NCI-H2196 treated with DMSO at 0.1 percent for 48 hours (cell line): ENCODE measurements around the gene GGTLC1.

Experiments
- DNase-seq: peaks from one replicate; lab custom pipeline; 2025; ENCODE audit not compliant: unreplicated experiment; lab: John Stamatoyannopoulos, UW

Gene GGTLC1

GRCh38 chr20:23988561-23988960, at the start of gene GGTLC1:
TSS of gene GGTLC1 (minus strand) at chr20:23988779. CDS start at chr20:23986611, 2,168 bp downstream.
- DNase-seq: no peak

GRCh38 chr20:24034820-24035219, 46.2 kb upstream of the GGTLC1 start:
- peak; percentile 9 for DNase-seq

DNA sequence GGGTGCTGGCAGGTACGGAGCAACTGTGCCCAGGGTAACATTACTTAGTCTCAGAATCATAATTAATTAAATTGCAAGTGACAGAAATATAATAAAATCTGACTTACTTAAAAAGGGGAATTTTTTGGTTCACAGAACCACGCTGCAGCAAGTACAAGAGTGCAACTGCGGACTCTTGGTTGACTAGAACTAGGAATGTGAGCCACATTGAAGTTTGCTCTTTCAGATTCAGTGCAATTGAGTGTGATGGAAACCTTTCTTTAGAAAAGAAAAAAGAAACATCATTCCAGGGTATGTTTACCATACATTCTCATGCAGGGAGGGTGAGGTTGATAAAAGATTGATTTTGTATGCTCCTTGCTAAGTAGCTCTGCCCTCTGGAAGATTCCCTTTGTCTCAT, 45.0 kb upstream of the GGTLC1 start:
- DNase-seq: no peak

DNA sequence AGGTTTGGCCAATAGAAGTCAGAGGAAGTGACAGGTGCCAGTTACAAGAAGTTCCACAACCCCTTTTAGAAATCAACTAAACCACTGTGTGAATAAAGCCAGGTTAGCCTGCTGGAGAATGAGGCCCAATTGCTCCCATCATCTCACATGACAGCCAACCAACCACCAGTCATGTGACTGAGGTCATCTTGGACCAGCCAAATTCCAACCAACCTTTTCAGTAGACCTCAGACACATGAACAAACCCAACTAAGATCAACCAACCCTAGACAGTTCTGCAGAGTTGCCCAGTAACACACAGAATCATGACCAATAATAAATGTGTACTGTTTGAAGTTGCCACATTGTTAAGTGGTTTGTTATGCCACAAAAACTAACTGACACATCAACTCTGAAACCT, 44.6 kb upstream of the GGTLC1 start:
- DNase-seq: no peak

DNA sequence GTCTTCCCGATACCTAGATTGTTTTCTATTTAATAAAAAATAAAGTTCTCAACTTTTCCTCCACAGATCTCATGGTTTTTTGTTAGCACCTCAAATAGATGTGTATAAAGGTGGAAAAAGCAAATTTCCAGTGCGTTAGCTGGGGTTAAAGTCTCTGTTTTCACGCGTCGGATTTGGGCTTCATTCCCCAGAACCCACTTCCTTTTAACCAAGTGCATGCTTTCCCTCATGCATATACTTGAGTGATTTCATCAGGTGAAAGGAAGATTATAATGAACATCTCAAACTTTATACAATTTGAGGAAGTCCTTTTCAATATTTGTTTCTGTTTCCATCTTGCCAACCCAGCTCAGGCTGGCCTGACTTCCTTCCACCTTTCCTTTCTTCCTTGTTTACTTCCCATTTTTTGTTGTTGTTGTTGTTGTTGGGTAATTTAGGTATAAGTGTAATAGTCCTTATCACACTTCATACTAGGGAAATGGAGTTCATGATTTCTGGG, 43.9 kb upstream of the GGTLC1 start:
- no peak for DNase-seq

- DNase-seq: no peak
Measured at GRCh38 chr20:24027229-24027628, 38.6 kb upstream of the GGTLC1 start.

- DNase-seq: no peak
Measured at GRCh38 chr20:24022621-24023180, 34.1 kb upstream of the GGTLC1 start.

- no peak for DNase-seq
Measured at GRCh38 chr20:24018796-24019195, 30.2 kb upstream of the GGTLC1 start.

GRCh38 chr20:24017458-24017755, 28.8 kb upstream of the GGTLC1 start:
- DNase-seq: no peak

DNA sequence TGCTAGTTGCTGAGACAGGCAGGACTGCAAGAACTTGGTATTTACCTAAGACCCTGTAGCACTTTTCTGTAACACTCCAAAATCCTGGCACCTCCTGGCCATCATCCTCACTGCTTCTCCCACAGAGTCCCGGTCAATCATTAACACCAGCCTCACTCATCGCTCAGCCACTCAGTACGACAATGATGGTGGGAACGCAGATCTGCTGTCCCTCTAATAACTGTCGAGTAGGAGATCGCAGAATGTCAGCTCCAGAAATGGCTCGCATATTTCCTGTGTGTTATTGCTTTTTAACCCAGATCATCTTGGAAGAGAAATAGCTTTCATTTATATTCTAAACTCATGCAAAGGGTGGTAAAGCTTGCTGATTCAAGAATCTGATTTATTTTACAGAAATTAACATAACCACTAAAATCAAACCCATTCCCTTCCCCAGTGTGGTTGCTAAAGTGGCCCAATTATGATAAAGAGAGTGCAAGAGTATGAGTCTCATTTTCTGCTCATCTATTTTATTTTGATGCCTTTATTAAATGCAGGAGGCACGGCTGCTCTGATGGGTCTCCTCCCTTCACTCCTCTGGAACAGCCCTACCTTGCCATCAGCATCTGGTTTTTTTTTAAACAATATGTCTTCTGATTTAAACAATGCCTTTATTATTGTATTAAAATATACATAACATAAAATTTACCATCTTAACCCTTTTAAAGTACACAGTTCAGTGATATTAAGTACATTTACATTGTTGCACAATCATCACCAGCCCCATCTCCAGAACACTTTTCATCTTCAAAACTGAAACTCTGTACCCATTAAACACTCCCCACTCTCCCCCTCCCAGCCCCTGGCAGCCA, 28.3 kb upstream of the GGTLC1 start:
- no peak for DNase-seq

DNA sequence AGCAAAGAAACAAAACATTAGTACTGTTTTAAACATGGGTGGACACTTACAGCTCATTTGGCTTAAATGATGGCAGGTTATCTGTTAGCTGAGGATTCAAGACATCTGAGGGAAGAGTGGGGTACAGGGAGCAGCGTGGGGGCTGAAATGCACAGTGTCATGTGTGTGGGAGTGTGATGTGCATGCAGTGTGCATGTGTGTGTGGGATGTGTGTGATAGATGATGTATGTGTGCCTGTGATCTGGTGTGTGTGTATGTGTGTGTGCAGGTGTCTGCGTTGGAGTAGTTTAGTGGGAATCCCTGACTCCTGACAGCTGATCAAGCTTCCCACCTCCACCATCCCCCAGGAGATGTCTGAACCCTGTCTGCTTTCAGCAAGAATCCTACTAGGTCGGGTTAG, 25.4 kb upstream of the GGTLC1 start:
- no peak for DNase-seq

DNA sequence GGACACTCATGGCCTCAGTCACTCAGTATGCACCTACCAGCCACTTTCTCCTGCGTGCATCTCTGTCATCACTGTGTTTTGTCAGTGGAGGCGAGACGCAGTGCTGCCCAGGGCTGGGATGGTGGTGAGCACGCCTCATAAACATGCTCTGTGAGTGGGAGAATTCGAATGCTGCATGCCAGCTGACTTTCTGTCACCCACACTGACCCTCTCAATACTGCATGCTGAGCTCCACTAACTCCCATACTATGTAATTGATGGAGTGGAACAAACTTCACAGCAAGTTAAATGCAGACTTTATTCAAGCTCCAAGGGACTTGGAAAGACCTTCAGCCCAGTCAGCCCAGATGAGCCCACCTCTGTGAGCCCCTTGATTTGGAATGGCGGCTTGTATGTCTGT, 22.7 kb upstream of the GGTLC1 start:
- no peak for DNase-seq

GRCh38 chr20:24007758-24008157, 19.2 kb upstream of the GGTLC1 start:
- no peak for DNase-seq

DNA sequence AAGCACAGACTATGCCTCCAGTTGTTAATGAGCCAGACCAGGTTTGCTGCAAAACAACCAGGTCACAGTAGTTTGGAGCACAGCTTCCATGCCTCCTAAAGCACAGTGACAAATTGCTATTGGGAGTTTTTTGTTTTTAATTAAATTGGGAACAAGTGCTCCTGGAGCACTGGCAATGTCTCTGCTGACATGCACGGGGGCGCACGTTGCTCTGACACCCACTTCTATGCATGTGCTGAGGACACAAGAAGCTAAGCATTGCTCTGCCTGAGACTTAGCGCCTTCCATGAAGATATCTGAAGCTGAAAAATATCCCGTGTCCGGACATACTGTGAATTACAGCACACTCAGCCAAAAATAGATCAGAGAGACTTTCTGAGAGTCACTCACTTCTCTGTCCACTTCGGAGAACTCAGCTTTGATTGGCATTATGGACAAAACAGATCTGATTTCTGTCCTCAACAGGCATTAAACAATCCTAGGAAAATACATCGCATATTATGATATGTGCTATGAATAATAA, 18.6 kb upstream of the GGTLC1 start:
- no peak for DNase-seq

GRCh38 chr20:24006626-24007025, 18.0 kb upstream of the GGTLC1 start:
- DNase-seq: no peak

DNA sequence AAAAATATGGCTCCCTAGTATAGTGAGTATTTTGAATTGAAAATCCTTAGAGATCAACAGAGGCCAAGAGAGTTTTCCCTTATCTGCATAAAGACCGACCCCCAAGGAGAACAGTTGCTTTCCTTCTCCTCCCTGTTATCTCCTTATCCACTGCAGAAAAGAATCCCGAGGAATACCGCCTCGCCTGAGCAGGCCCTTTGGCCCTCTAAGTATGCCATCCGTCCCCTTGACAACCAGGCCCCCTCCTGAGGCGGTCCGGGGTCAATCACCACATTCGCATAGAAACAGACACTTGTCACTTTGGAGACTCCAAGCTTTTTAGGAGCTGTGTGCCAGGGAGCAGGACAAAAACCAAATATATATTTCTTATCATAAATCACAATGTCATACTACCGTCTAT, 15.9 kb upstream of the GGTLC1 start:
- no peak for DNase-seq

GRCh38 chr20:24002896-24003295, 14.3 kb upstream of the GGTLC1 start:
- DNase-seq: no peak

- DNase-seq: no peak
Measured at GRCh38 chr20:24001712-24002405, 13.3 kb upstream of the GGTLC1 start.

DNA sequence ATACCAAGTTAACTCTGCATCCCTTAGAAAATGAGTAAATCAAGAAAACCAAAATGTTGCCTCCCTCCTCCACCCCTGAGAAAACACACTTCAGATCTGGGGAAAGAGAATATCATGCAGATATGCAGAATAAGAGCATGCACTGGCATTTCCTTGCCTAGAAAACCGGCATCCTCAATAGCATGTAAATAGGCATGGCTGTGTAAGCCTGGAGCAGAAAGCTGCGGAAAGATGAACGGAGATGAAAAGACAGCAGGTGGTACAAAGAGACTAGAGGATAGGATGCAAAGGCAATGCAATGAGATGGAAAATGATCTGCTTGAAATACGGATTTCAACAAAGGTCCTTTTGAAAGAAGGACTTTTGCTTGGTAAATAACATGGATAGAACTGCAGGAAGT, 10.3 kb upstream of the GGTLC1 start:
- DNase-seq: no peak

DNA sequence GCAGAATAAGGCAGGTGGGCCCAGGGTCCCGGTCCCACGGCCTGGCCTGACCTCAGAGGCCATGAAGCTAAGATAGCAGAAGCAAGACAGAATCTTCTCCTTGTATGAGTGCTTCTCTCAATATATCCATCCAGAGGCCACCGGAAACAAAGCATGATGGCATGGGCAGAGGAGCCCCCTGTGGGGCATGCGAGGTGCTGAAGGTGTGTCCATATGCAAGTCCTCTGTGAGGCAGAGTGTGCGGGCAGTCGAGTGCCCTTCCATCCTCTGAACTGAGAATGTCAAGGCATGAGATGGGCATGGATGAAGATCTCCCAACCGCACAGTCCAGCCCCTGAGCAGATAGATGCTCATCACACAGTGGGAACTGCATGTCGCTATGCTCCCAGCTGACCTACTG, 9.8 kb upstream of the GGTLC1 start:
- no peak for DNase-seq

- peak; percentile 12 for DNase-seq
Measured at GRCh38 chr20:23995905-23996666, 7.5 kb upstream of the GGTLC1 start.
